Fibroblast of pulmonary artery (primary cell): ENCODE results near the gene CUX1.

ENCODE experiments used
- DNase-seq: peaks from one replicate; pipeline ENCODE4 v3.0.0-alpha.2; 2010; ENCODE audit warnings: low read depth
- H3K4me3 ChIP-seq: replicated peaks from 2 replicates; pipeline ENCODE4 v1.5.1; 2011; ENCODE audit warnings: low read depth, mild to moderate bottlenecking, control low read depth, low read length, moderate library complexity
- TF ChIP-seq, protein P1 (sequence below): IDR thresholded peaks from 2 replicates; pipeline ENCODE4 v1.5.1; 2011; ENCODE audit warnings: mild to moderate bottlenecking, control low read depth, low read length, inconsistent platforms; ENCODE audit errors: missing control alignments

Gene CUX1

GRCh38 chr7:102258749-102259107 is 441.3 kb downstream of the CUX1 start:
- TF ChIP-seq, protein P1, sequence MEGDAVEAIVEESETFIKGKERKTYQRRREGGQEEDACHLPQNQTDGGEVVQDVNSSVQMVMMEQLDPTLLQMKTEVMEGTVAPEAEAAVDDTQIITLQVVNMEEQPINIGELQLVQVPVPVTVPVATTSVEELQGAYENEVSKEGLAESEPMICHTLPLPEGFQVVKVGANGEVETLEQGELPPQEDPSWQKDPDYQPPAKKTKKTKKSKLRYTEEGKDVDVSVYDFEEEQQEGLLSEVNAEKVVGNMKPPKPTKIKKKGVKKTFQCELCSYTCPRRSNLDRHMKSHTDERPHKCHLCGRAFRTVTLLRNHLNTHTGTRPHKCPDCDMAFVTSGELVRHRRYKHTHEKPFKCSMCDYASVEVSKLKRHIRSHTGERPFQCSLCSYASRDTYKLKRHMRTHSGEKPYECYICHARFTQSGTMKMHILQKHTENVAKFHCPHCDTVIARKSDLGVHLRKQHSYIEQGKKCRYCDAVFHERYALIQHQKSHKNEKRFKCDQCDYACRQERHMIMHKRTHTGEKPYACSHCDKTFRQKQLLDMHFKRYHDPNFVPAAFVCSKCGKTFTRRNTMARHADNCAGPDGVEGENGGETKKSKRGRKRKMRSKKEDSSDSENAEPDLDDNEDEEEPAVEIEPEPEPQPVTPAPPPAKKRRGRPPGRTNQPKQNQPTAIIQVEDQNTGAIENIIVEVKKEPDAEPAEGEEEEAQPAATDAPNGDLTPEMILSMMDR: no peak
- no peak for DNase-seq
- H3K4me3 ChIP-seq: no peak overlapping the region

DNA sequence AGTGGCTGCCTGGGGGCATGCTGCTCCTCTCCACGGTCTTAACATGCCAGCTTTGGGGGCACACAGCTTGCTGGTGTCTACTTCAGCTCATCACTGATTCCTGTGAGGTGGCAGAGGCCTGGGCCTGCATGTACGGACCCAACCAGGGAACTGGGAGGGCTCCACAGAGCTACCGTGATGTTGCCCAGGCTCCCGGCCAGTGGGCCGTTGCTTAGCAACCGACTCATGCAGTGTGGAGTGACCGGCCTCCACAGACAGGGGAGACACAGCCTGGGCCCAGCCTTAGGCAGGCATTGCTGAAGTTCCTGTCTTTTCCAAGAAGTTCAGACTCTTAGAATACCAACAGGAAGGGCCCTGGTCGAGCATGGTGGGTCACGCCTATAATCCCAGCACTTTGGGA is 443.4 kb downstream of the CUX1 start:
- peak; percentile 50 for DNase-seq
- H3K4me3 ChIP-seq: no peak overlapping the region
- TF ChIP-seq, protein P1: no peak

- no peak for DNase-seq
- TF ChIP-seq, protein P1: no peak
- H3K4me3 ChIP-seq: no peak overlapping the region
Measured at GRCh38 chr7:102261451-102261850, 444.0 kb downstream of the CUX1 start.

- no peak overlapping the region for H3K4me3 ChIP-seq
- no peak for DNase-seq
- TF ChIP-seq, protein P1: no peak
Measured at GRCh38 chr7:102262546-102262945, 445.1 kb downstream of the CUX1 start.

- no peak overlapping the region for H3K4me3 ChIP-seq
- TF ChIP-seq, protein P1: no peak
- DNase-seq: peak; percentile 57
Measured at GRCh38 chr7:102264367-102264891, 447.0 kb downstream of the CUX1 start.

DNA sequence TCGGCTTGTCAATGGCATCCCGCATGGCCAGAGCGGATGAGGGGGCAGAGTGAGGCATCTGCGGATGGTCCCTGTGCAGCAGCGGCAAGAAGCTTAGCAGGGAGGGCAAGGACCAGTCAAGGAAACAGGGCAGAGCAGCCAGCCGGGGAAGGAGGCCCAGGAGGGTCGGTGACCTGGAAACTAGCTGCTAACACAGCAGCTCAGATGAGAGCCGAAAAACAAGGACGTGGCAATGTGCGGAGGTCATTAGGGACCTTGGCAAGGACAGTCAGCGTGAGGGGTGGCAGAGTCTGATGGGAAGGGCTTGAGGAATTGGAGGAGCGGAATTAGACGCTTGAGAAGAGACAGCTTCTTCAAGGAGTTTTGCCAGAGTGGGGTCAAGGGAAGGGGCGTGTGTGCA is 449.1 kb downstream of the CUX1 start:
- H3K4me3 ChIP-seq: no peak overlapping the region
- TF ChIP-seq, protein P1: no peak
- DNase-seq: no peak

DNA sequence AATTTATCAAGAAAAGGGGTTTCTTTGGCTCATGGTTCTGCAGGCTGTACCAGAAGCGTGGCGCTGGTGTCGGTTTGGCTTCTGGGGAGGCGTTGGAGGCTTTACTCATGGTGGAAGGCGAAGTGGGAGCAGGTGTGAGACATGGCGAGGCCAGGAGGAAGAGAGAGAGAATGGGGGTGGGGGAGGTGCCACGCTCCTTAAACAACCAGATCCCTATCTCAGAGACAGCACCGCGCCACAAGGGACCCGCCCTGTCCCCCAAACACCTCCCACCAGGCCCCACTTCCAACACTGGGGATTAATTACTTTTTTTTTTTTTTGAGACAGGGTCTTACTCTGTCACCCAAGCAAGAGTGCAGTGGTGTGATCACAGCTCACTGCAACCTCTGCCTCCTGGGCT is 451.2 kb downstream of the CUX1 start:
- no peak overlapping the region for H3K4me3 ChIP-seq
- TF ChIP-seq, protein P1: no peak
- DNase-seq: no peak
